SK-N-SH (cell line): Measurements from ENCODE around the gene NALCN. TPM values are rescaled to one million over a fixed set of nuclear protein-coding genes. Genes with fewer than 3 reads are reported as not detected.

Experiments
- CTCF ChIA-PET: fragments of 300-600, 350-600 bp; formaldehyde crosslinking; extraction: SDS; loops from one replicate; lab custom pipeline; 2021; lab: Yijun Ruan, JAX
- POLR2A ChIA-PET: fragments of 350-600 bp; sonication (Branson Sonifier 250); formaldehyde crosslinking; extraction: SDS; loops from one replicate; lab custom pipeline; 2020; ENCODE audit warnings: antibody characterized with exemption, inconsistent platforms; lab: Yijun Ruan, JAX
- DNase-seq: peaks from one replicate; pipeline ENCODE4 v3.0.0; 2012
- H2AFZ ChIP-seq: fragments of 200-600 bp; sonication (generic); 2 replicates; pipeline ENCODE4 v1.8.1; 2016; ENCODE audit warnings: antibody characterized with exemption, mild to moderate bottlenecking, low read depth
- H3F3A ChIP-seq: fragments of 200-600 bp; sonication (generic); replicated peaks from 2 replicates; pipeline ENCODE3; 2016; ENCODE audit warnings: antibody characterized with exemption, mild to moderate bottlenecking; ENCODE audit not compliant: insufficient read depth
- H3K27ac ChIP-seq, 2 experiments: fragments of 200-500 bp in 1 of 2; fragments of 200-600 bp in 1 of 2; sonication (Bioruptor generic) in 1 of 2; sonication (generic), shearing (Covaris generic) in 1 of 2; 2 replicates each; pipeline versions ENCODE4 v1.5.1 to v1.6.1; 2014 to 2016; ENCODE audit warnings: low read depth in 2 of 2, inconsistent platforms in 1 of 2, low read length in 1 of 2, mild to moderate bottlenecking in 1 of 2, mixed read lengths in 1 of 2
- H3K27me3 ChIP-seq: fragments of 200-600 bp; sonication (generic), shearing (Covaris generic); 2 replicates; pipeline ENCODE4 v1.6.1; 2016; ENCODE audit warnings: mixed run types; ENCODE audit not compliant: insufficient read depth
- H3K36me3 ChIP-seq, 2 experiments: fragments of 200-500 bp in 1 of 2; fragments of 200-600 bp in 1 of 2; sonication (Bioruptor generic) in 1 of 2; sonication (generic) in 1 of 2; replicated peaks in 1 of 2; 2 replicates each; pipeline versions ENCODE3 to v1.5.1; 2014 to 2016; ENCODE audit warnings: low read length in 1 of 2, mild to moderate bottlenecking in 1 of 2; ENCODE audit not compliant: insufficient read depth in 2 of 2, control insufficient read depth in 1 of 2
- H3K4me1 ChIP-seq, 2 experiments: fragments of 200-500 bp in 1 of 2; fragments of 200-600 bp in 1 of 2; sonication (Bioruptor generic) in 1 of 2; sonication (generic), shearing (Covaris generic) in 1 of 2; 2 replicates each; pipeline versions ENCODE4 v1.5.1 to v1.6.1; 2014 to 2016; ENCODE audit warnings: low read depth in 1 of 2, low read length in 1 of 2, mixed run types in 1 of 2; ENCODE audit not compliant: insufficient read depth in 2 of 2, control insufficient read depth in 1 of 2
- H3K4me2 ChIP-seq: fragments of 200-600 bp; sonication (generic), shearing (Covaris generic); 2 replicates; pipeline ENCODE4 v1.6.1; 2017; ENCODE audit warnings: mixed run types
- H3K4me3 ChIP-seq, 2 experiments: fragments of 200-500 bp in 1 of 2; fragments of 200-600 bp in 1 of 2; sonication (Bioruptor generic) in 1 of 2; sonication (generic), shearing (Covaris generic) in 1 of 2; 2 replicates each; pipeline versions ENCODE4 v1.5.1 to v1.8.1; 2014 to 2016; ENCODE audit warnings: low read depth in 2 of 2, inconsistent platforms in 1 of 2, low read length in 1 of 2, mild to moderate bottlenecking in 1 of 2, mixed read lengths in 1 of 2, moderate library complexity in 1 of 2
- H3K79me2 ChIP-seq: fragments of 200-600 bp; sonication (generic); 2 replicates; pipeline ENCODE4 v1.8.1; 2017; ENCODE audit warnings: mild to moderate bottlenecking; ENCODE audit not compliant: insufficient read depth
- H3K9ac ChIP-seq: fragments of 200-600 bp; sonication (generic); 2 replicates; pipeline ENCODE4 v1.6.1; 2017; ENCODE audit warnings: mixed run types
- H3K9me2 ChIP-seq: fragments of 200-600 bp; sonication (generic); 2 replicates; pipeline ENCODE4 v1.6.1; 2017; ENCODE audit warnings: mixed run types
- H3K9me3 ChIP-seq: fragments of 200-600 bp; sonication (generic); 2 replicates; pipeline ENCODE4 v1.6.1; 2017; ENCODE audit warnings: mixed run types, mild to moderate bottlenecking, moderate library complexity
- H4K20me1 ChIP-seq: fragments of 200-600 bp; sonication (generic); 2 replicates; pipeline ENCODE4 v1.6.1; 2017; ENCODE audit warnings: mild to moderate bottlenecking, mixed run types; ENCODE audit not compliant: insufficient read depth
- CHD2 ChIP-seq: fragments of 150-350 bp; IDR thresholded peaks from 2 replicates; pipeline ENCODE4 v1.6.1; 2018; ENCODE audit warnings: low read length; ENCODE audit not compliant: partially characterized antibody
- EP300 ChIP-seq, 2 experiments: IDR thresholded peaks; 2 replicates each; pipeline versions ENCODE4 v1.4.0 to v1.6.1; 2012; ENCODE audit warnings: borderline replicate concordance in 1 of 2, low read depth in 1 of 2, low read length in 1 of 2
- FOXM1 ChIP-seq: IDR thresholded peaks from 2 replicates; pipeline ENCODE4 v1.4.0; 2012; ENCODE audit warnings: low read depth, mild to moderate bottlenecking
- GABPA ChIP-seq: IDR thresholded peaks from 2 replicates; pipeline ENCODE4 v1.4.0; 2012; ENCODE audit warnings: low read depth, mild to moderate bottlenecking
- GATA2 ChIP-seq: sonication (generic); formaldehyde crosslinking; IDR thresholded peaks from 2 replicates; pipeline ENCODE4 v1.5.0; 2020; ENCODE audit warnings: mild to moderate bottlenecking, missing genetic modification reagents
- JUND ChIP-seq: IDR thresholded peaks from 2 replicates; pipeline ENCODE4 v1.4.0; 2012
- MEF2A ChIP-seq: IDR thresholded peaks from 2 replicates; pipeline ENCODE4 v1.4.0; 2012; ENCODE audit warnings: low read depth, borderline replicate concordance
- NFIC ChIP-seq: IDR thresholded peaks from 2 replicates; pipeline ENCODE4 v1.4.0; 2012; ENCODE audit warnings: borderline replicate concordance
- POLR2AphosphoS5 ChIP-seq: IDR thresholded peaks from 2 replicates; pipeline ENCODE4 v1.6.1; 2012; ENCODE audit warnings: low read depth, low read length
- RAD21 ChIP-seq: IDR thresholded peaks from 2 replicates; pipeline ENCODE4 v1.6.1; 2012; ENCODE audit warnings: mild to moderate bottlenecking, low read length
- RFX5 ChIP-seq: IDR thresholded peaks from 2 replicates; pipeline ENCODE4 v1.6.1; 2012; ENCODE audit warnings: mild to moderate bottlenecking, improper control_type of control experiment, low read length
- RXRA ChIP-seq: IDR thresholded peaks from 2 replicates; pipeline ENCODE4 v1.4.0; 2012; ENCODE audit warnings: low read depth, mild to moderate bottlenecking, borderline replicate concordance
- SIN3A ChIP-seq: IDR thresholded peaks from 2 replicates; pipeline ENCODE4 v1.6.1; 2012; ENCODE audit warnings: low read depth, mild to moderate bottlenecking, low read length, moderate library complexity, borderline replicate concordance
- SMC3 ChIP-seq: IDR thresholded peaks from 2 replicates; pipeline ENCODE4 v1.6.1; 2012; ENCODE audit warnings: low read depth, low read length, improper control_type of control experiment
- TAF1 ChIP-seq: IDR thresholded peaks from 2 replicates; pipeline ENCODE4 v1.6.1; 2012; ENCODE audit warnings: low read depth, mild to moderate bottlenecking, low read length, moderate library complexity, borderline replicate concordance
- TCF12 ChIP-seq: IDR thresholded peaks from 2 replicates; pipeline ENCODE4 v1.4.0; 2012
- TEAD4 ChIP-seq: IDR thresholded peaks from 2 replicates; pipeline ENCODE4 v1.4.0; 2012; ENCODE audit warnings: mild to moderate bottlenecking, borderline replicate concordance; ENCODE audit not compliant: insufficient read depth
- WGBS: methylation state at CpG from one replicate; pipeline ENCODE4 v1.1.6; 2017; ENCODE audit warnings: low lambda C conversion rate; 5-methylcytosine and 5-hydroxymethylcytosine counted together
- polyA plus RNA-seq, 3 experiments: library from polyadenylated mRNA; depleted of rRNA; stranded (reverse); fragments of >200 nt; gene quantifications; 2 replicates each; pipeline ENCODE4 v1.2.3, GENCODE V29; 2012
- TF ChIP-seq, protein P1 (sequence below): fragments of 200-600 bp; sonication (generic); IDR thresholded peaks from 2 replicates; pipeline ENCODE4 v1.6.1; 2017; ENCODE audit warnings: antibody characterized with exemption, mild to moderate bottlenecking, moderate library complexity
- TF ChIP-seq, protein P2 (sequence below): IDR thresholded peaks from 2 replicates; pipeline ENCODE4 v1.4.0; 2012; ENCODE audit warnings: low read depth, borderline replicate concordance
- TF ChIP-seq, protein P3 (sequence below): IDR thresholded peaks from 2 replicates; pipeline ENCODE4 v1.4.0; 2012; ENCODE audit warnings: low read depth
- TF ChIP-seq, protein P4 (sequence below): IDR thresholded peaks from 2 replicates; pipeline ENCODE4; 2012
- TF ChIP-seq, protein P5 (sequence below): IDR thresholded peaks from 2 replicates; pipeline ENCODE4 v1.4.0; 2012; ENCODE audit warnings: low read depth, borderline replicate concordance

NALCN gene
- polyA plus RNA-seq, 1 of the 3 experiments (the other 2 are of a cell fraction) = 3.0 TPM

DNA sequence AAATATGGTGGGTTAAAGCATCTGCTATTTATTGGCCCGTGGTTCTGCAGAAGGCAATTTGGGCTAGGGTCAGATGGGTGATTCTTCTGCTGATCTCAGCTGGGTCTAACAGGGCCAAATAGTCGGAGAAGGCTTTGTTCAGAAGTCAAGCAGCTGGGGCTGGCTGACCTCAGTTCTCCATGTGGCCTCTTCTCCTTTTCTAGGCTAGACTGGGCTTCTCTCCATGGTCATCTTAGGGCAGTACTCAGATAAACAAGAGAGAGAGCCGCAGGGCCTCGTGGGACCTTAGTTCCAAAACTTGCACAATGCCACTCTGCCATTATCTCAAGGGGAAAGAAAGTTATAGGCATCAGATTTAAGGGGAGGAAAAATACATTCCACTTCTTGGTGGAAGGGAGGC is 89.6 kb downstream of the NALCN start (continued):
- TF ChIP-seq, protein P1, sequence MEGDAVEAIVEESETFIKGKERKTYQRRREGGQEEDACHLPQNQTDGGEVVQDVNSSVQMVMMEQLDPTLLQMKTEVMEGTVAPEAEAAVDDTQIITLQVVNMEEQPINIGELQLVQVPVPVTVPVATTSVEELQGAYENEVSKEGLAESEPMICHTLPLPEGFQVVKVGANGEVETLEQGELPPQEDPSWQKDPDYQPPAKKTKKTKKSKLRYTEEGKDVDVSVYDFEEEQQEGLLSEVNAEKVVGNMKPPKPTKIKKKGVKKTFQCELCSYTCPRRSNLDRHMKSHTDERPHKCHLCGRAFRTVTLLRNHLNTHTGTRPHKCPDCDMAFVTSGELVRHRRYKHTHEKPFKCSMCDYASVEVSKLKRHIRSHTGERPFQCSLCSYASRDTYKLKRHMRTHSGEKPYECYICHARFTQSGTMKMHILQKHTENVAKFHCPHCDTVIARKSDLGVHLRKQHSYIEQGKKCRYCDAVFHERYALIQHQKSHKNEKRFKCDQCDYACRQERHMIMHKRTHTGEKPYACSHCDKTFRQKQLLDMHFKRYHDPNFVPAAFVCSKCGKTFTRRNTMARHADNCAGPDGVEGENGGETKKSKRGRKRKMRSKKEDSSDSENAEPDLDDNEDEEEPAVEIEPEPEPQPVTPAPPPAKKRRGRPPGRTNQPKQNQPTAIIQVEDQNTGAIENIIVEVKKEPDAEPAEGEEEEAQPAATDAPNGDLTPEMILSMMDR = no peak
- TF ChIP-seq SIN3A (no peak), RAD21 (no peak), GABPA (no peak), EP300 (IDR thresholded peaks at IDR 0.05; ENCODE audit: borderline replicate concordance in 1 of 2, low read depth in 1 of 2, low read length in 1 of 2) (no peak), SMC3 (no peak), RXRA (no peak)
- TF ChIP-seq, protein P2, sequence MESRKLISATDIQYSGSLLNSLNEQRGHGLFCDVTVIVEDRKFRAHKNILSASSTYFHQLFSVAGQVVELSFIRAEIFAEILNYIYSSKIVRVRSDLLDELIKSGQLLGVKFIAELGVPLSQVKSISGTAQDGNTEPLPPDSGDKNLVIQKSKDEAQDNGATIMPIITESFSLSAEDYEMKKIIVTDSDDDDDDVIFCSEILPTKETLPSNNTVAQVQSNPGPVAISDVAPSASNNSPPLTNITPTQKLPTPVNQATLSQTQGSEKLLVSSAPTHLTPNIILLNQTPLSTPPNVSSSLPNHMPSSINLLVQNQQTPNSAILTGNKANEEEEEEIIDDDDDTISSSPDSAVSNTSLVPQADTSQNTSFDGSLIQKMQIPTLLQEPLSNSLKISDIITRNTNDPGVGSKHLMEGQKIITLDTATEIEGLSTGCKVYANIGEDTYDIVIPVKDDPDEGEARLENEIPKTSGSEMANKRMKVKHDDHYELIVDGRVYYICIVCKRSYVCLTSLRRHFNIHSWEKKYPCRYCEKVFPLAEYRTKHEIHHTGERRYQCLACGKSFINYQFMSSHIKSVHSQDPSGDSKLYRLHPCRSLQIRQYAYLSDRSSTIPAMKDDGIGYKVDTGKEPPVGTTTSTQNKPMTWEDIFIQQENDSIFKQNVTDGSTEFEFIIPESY = no peak

DNA sequence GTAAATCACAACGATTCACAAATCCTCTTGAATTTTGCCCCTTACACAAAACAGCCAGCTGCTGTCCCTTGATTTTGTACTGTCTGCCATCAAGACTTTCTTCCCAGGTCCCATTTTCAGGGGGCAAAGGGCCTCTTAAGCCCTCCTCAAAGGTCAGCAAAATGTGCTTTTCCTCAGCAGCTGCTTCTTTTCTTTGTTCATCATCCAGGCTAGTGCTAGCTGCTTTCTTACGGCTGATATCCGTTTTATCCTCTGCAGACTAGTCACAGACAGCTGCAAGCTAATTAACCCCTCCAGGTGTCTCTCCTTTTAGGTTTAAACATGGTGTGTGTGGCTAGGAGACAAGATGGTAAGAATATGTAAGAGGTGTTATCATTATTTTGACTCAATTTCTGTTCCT is 90.9 kb downstream of the NALCN start:
- H3K4me2 ChIP-seq = no peak overlapping the region
- WGBS = 65% methylated on average over 3 of the region's 3 CpGs
- no peak for DNase-seq
- no peak overlapping the region for H3K9ac ChIP-seq
- H3F3A ChIP-seq = peaks cover 2% of the 10 kb centered on the region
- H4K20me1 ChIP-seq = no peaks in the 10 kb centered on the region
- no peak overlapping the region for H3K4me3 ChIP-seq
- H3K36me3 ChIP-seq = no peaks in the 10 kb centered on the region
- no peaks in the 10 kb centered on the region for H3K9me2 ChIP-seq
- POLR2A ChIA-PET = no interaction called here
- H2AFZ ChIP-seq = no peak overlapping the region
- no peaks in the 10 kb centered on the region for H3K9me3 ChIP-seq
- H3K27ac ChIP-seq = no peak overlapping the region
- H3K27me3 ChIP-seq = no peaks in the 10 kb centered on the region
- TF ChIP-seq GATA2 (CRISPR knock-in tag) (no peak), POLR2AphosphoS5 (no peak), TAF1 (no peak), MEF2A (no peak), SMC3 (no peak), RFX5 (no peak), TCF12 (no peak), JUND (no peak), NFIC (no peak), FOXM1 (no peak), CHD2 (no peak), TEAD4 (no peak)
- TF ChIP-seq, protein P3, sequence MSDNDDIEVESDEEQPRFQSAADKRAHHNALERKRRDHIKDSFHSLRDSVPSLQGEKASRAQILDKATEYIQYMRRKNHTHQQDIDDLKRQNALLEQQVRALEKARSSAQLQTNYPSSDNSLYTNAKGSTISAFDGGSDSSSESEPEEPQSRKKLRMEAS = no peak
- TF ChIP-seq, protein P4, sequence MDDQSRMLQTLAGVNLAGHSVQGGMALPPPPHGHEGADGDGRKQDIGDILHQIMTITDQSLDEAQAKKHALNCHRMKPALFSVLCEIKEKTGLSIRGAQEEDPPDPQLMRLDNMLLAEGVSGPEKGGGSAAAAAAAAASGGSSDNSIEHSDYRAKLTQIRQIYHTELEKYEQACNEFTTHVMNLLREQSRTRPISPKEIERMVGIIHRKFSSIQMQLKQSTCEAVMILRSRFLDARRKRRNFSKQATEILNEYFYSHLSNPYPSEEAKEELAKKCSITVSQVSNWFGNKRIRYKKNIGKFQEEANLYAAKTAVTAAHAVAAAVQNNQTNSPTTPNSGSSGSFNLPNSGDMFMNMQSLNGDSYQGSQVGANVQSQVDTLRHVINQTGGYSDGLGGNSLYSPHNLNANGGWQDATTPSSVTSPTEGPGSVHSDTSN = no peak
- TF ChIP-seq, protein P5, sequence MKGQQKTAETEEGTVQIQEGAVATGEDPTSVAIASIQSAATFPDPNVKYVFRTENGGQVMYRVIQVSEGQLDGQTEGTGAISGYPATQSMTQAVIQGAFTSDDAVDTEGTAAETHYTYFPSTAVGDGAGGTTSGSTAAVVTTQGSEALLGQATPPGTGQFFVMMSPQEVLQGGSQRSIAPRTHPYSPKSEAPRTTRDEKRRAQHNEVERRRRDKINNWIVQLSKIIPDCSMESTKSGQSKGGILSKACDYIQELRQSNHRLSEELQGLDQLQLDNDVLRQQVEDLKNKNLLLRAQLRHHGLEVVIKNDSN = no peak
- CTCF ChIA-PET = interaction anchor here (1.0 kb wide), 1 partner anchor 169 kb away, joined by 3 read pairs; no protein-coding TSS in a partner anchor
- no peaks in the 10 kb centered on the region for H3K4me1 ChIP-seq
- H3K79me2 ChIP-seq = no peaks in the 10 kb centered on the region
